Neural progenitor cell (in vitro differentiated cells): Measurements from ENCODE around the gene JAK1.

Experiments used
- EZH2 ChIP-seq: fragments of 200-600 bp; sonication (generic); IDR thresholded peaks from 2 replicates; pipeline ENCODE4 v1.6.1; 2017; ENCODE audit warnings: antibody characterized with exemption, mild to moderate bottlenecking, moderate library complexity
- EZH2phosphoT487 ChIP-seq: fragments of 200-600 bp; sonication (generic); IDR thresholded peaks from 2 replicates; pipeline ENCODE4 v1.6.1; 2017; ENCODE audit warnings: antibody characterized with exemption
- TF ChIP-seq, protein P1 (sequence below): fragments of 200-600 bp; sonication (generic); IDR thresholded peaks from 2 replicates; pipeline ENCODE4 v1.5.1; 2017; ENCODE audit warnings: antibody characterized with exemption, mild to moderate bottlenecking

DNA sequence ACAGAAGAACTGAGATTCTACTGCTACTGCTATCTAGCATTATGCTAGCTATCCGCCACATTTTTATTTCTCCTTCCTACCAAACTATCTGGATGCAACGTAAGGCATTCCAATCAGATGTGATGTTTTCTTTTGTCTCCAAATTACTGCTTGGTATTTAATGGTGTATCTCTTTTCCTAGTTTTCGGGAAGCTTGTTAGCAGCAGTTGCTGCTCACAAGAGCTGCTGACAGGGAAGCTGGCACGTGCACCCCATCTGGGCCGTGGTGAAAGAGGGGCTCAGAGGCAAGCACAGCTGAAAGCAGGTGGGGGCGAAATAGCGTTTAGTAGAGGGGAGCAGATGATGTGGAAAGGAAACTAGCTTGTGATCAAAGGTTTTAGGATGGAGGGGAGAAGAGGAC, 57.3 kb downstream of the JAK1 start:
- TF ChIP-seq, protein P1, sequence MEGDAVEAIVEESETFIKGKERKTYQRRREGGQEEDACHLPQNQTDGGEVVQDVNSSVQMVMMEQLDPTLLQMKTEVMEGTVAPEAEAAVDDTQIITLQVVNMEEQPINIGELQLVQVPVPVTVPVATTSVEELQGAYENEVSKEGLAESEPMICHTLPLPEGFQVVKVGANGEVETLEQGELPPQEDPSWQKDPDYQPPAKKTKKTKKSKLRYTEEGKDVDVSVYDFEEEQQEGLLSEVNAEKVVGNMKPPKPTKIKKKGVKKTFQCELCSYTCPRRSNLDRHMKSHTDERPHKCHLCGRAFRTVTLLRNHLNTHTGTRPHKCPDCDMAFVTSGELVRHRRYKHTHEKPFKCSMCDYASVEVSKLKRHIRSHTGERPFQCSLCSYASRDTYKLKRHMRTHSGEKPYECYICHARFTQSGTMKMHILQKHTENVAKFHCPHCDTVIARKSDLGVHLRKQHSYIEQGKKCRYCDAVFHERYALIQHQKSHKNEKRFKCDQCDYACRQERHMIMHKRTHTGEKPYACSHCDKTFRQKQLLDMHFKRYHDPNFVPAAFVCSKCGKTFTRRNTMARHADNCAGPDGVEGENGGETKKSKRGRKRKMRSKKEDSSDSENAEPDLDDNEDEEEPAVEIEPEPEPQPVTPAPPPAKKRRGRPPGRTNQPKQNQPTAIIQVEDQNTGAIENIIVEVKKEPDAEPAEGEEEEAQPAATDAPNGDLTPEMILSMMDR: no peak
- TF ChIP-seq EZH2: no peak
- no peak for TF ChIP-seq EZH2phosphoT487
